RWPE2 (cell line): ENCODE measurements around the gene ZNF511.

Source experiments
- ATAC-seq: fragments of 200-7000 bp; cut with Tn5 transposase; 3 replicates; pipeline ENCODE4 v1.9.1; 2021; ENCODE audit warnings: low read depth
- DNase-seq: peaks from one replicate; pipeline ENCODE4 v3.0.0-alpha.2; 2020; ENCODE audit warnings: low spot score
- H3K27ac ChIP-seq: fragments of 450-650 bp; 2 replicates; pipeline ENCODE4 v1.5.1; 2017; ENCODE audit warnings: mild to moderate bottlenecking; ENCODE audit not compliant: poor library complexity, severe bottlenecking
- H3K27me3 ChIP-seq: fragments of 250-450 bp; sonication (Bioruptor Pico); 2 replicates; pipeline ENCODE4 v1.5.1; 2021; ENCODE audit warnings: mild to moderate bottlenecking, moderate library complexity; ENCODE audit not compliant: insufficient read depth, poor library complexity, severe bottlenecking
- H3K36me3 ChIP-seq: fragments of 250-450 bp; sonication (Bioruptor Pico); 2 replicates; pipeline ENCODE4 v1.5.1; 2020; ENCODE audit warnings: low read depth, mild to moderate bottlenecking, moderate library complexity
- H3K4me1 ChIP-seq: fragments of 250-450 bp; sonication (Bioruptor Pico); 2 replicates; pipeline ENCODE4 v1.5.1; 2021; ENCODE audit warnings: mild to moderate bottlenecking, moderate library complexity; ENCODE audit not compliant: insufficient read depth, poor library complexity, severe bottlenecking
- H3K4me3 ChIP-seq: fragments of 250-450 bp; sonication (Bioruptor Pico); 2 replicates; pipeline ENCODE4 v1.5.1; 2021; ENCODE audit warnings: mild to moderate bottlenecking, moderate library complexity; ENCODE audit not compliant: severe bottlenecking
- H3K9me3 ChIP-seq: fragments of 250-450 bp; sonication (Bioruptor Pico); 2 replicates; pipeline ENCODE4 v1.5.1; 2021; ENCODE audit warnings: mild to moderate bottlenecking, moderate library complexity; ENCODE audit not compliant: severe bottlenecking
- CTCF ChIP-seq: fragments of 450-650 bp; IDR thresholded peaks from one replicate; pipeline ENCODE4 v1.5.1; 2017; ENCODE audit warnings: mild to moderate bottlenecking, moderate library complexity; ENCODE audit not compliant: poor library complexity, severe bottlenecking

Gene ZNF511

GRCh38 chr10:133357285-133358161, 48.8 kb downstream of the ZNF511 start, which contains the start of gene FUOM:
FUOM (minus strand) TSS chr10:133358019; CDS start chr10:133358007, 12 bp downstream.
- Histone ChIP-seq H3K4me1 (no peaks in the 10 kb centered on the region), H3K36me3 (peaks cover 13% of the 10 kb centered on the region; the same call in 1 of the 2 replicates), H3K27ac (peak within 1 kb of the TSS; percentile 5), H3K9me3 (no peaks in the 10 kb centered on the region), H3K27me3 (no peaks in the 10 kb centered on the region), H3K4me3 (peak within 1 kb of the TSS; percentile 68)
- ATAC-seq (peak; percentile 65), DNase-seq (no peak)
- TF ChIP-seq CTCF: no peak

- Histone ChIP-seq H3K36me3 (peaks cover 17% of the 10 kb centered on the region; the same call in 1 of the 2 replicates), H3K4me3 (no peak overlapping the region), H3K9me3 (no peaks in the 10 kb centered on the region), H3K4me1 (no peaks in the 10 kb centered on the region), H3K27me3 (no peaks in the 10 kb centered on the region), H3K27ac (no peak overlapping the region)
- TF ChIP-seq CTCF: no peak
- DNase-seq (no peak), ATAC-seq (no peak)
Measured at GRCh38 chr10:133358162-133358924, 49.6 kb downstream of the ZNF511 start.

- Histone ChIP-seq H3K36me3 (peaks cover 23% of the 10 kb centered on the region), H3K4me3 (no peak overlapping the region), H3K27me3 (no peaks in the 10 kb centered on the region), H3K4me1 (no peaks in the 10 kb centered on the region), H3K27ac (no peak overlapping the region), H3K9me3 (no peaks in the 10 kb centered on the region)
- DNase-seq (no peak), ATAC-seq (no peak)
- TF ChIP-seq CTCF: no peak
Measured at GRCh38 chr10:133358925-133359310, 50.2 kb downstream of the ZNF511 start.

DNA sequence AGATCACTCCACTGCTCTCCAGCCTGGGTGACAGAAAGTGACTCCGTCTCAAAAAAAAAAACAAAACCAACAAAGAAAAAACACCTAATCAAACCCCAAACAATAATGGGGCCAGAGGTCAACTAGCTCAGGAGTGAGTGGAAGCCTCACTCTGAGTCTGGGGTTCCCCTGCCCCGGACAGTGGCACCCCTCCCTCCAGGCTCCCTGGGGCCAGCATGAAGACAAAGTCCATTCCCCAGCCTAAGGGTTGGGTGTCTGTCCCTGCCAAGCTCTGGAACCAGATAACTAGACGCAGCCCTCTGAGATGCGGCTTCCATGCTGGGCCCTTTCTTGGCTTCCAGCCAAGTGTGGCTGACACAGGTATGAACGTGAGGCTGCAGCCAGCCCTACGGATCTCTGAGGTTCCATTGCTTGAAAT, 50.8 kb downstream of the ZNF511 start:
- DNase-seq (no peak), ATAC-seq (peak; percentile 12; the same call in 1 of the 3 replicates)

More for the DNA sequence above, 50.8 kb downstream of the ZNF511 start:
- Histone ChIP-seq H3K4me1 (no peaks in the 10 kb centered on the region), H3K4me3 (no peak overlapping the region), H3K27ac (no peak overlapping the region), H3K9me3 (no peaks in the 10 kb centered on the region), H3K36me3 (peaks cover 29% of the 10 kb centered on the region), H3K27me3 (no peaks in the 10 kb centered on the region)
- TF ChIP-seq CTCF: no peak
